GM12875 (cell line): Measurements from ENCODE around the gene SLC25A21.
"Not testable (repeated sequence)": the region's sequence is repeated elsewhere in the genome, so short reads cannot be mapped to it uniquely, and the experiment has no call there.

ENCODE experiments used
- H3K4me3 ChIP-seq: one replicate; pipeline ENCODE4 v1.5.1; 2011; ENCODE audit warnings: low read depth, low read length, control low read depth
- CTCF ChIP-seq: IDR thresholded peaks from 2 replicates; pipeline ENCODE4 v1.5.1; 2011; ENCODE audit warnings: low read depth, mild to moderate bottlenecking, control low read depth, inconsistent platforms, low read length, moderate library complexity, borderline replicate concordance; ENCODE audit not compliant: insufficient read depth

SLC25A21 gene

GRCh38 chr14:37172024-37172869 lies at the start of gene SLC25A21:
Gene SLC25A21, minus strand, starts transcription at chr14:37172606.
- no peak within 1 kb of the TSS for H3K4me3 ChIP-seq
- no peak for TF ChIP-seq CTCF

GRCh38 chr14:37221073-37221472 lies 48.7 kb upstream of the SLC25A21 start:
- no peak overlapping the region for H3K4me3 ChIP-seq
- no peak for TF ChIP-seq CTCF

DNA sequence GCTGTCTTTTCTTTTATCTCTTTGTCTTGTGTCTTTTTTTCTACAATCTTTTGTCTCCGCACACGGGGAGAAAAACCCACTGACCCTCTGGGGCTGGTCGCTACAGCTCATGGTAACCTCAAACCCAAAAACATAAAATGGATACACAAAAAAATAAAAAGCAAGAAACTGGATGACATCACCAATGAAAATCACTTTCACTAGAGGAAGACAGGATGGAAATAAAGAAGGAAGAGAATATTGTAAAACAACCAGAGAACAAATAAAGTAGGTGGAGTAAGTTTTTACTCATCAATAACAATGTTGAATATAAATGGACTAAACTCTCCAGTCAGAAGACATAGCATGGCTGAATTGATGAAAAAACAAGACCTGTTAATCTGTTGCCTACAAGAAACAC lies 42.9 kb upstream of the SLC25A21 start:
- no peak for TF ChIP-seq CTCF

GRCh38 chr14:37213016-37213415 lies 40.6 kb upstream of the SLC25A21 start:
- H3K4me3 ChIP-seq: no peak overlapping the region
- no peak for TF ChIP-seq CTCF

More for the DNA sequence above, 42.9 kb upstream of the SLC25A21 start:
- H3K4me3 ChIP-seq: no peak overlapping the region

DNA sequence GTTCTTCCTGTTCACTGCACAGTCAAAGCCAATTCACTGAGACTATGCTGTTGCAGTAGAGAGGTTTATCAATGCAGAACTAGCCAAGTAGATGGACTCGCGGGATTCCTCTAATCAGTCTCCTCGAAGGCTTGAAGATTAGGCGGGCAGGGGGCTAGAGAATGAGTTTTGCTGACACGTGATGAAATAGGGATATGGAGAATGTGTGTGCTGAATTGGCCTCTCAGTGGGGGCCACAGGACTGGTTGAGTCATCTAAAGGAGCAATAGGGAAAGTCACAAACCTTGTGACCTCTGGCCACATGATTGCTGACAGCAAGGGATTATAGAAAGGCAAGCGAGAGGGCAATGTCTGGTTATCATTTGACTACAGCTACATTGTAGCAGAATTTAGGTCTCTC lies 38.0 kb upstream of the SLC25A21 start:
- H3K4me3 ChIP-seq: no peak overlapping the region
- no peak for TF ChIP-seq CTCF

GRCh38 chr14:37209617-37210016 lies 37.2 kb upstream of the SLC25A21 start:
- not testable (repeated sequence) for H3K4me3 ChIP-seq

DNA sequence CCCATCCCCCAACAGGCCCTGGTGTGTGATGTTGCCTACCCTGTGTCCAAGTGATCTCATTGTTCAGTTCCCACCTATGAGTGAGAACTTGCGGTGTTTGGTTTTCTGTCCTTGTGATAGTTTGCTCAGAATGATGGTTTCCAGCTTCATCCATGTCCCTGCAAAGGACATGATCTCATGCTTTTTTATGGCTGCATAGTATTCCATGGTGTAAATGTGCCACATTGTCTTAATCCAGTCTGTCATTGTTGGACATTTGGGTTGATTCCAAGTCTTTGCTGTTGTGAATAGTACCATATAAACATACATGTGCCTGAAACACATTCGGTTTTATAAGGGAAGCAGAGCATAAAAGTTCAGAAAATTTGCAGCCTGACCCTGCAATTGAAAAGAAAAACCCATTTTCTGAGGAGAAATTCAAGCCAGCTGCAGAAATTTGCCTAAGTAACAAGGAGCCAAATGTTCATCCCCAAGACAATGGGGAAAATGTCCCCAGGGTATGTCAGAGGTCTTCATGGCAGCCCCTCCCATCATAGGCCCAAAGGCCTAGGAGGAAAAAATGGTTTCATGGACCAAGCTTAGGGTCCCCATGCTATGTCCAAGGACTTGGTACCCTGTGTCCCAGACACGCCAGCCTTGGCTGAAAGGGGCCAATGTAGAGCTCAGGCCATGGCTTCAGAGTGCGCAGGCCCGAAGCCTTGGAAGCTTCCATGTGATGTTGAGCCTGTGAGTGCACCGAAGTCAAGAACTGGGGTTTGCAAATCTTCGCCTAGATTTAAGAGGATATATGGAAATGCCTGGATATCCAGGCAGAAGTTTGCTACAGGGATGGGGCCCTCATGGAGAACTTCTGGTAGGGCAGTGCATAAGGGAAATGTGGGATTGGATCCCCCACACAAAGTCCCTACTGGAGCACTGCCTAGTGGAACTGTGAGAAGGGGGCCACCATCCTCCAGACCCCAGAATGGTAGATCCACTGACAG lies 33.5 kb upstream of the SLC25A21 start:
- H3K4me3 ChIP-seq: not testable (repeated sequence)

DNA sequence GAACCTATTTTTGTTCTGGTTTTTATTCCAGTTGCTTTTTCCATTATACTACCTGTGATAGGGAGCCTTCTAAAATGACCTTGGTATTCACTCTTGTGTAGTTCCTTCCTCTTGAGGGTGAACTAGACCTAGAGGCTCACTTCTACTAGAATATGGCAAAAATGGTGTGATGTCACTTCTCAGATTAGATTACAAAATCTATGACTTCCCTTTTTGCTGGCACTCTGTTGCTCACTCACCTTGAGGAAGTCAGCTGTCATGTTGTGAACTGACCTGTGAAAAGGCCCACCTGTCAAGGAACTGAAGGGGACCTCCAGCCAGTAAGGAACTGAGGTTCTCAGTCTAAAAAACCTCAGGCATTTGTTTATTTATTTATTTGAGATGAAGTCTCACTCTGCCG lies 31.0 kb upstream of the SLC25A21 start:
- TF ChIP-seq CTCF: no peak

More for the DNA sequence above, 31.0 kb upstream of the SLC25A21 start:
- no peak overlapping the region for H3K4me3 ChIP-seq
